IPS-NIHi7 (cell line): ENCODE measurements around the gene PCGF6.
A peak's percentile ranks its signal among the peaks of the same experiment; 100 is the strongest.
"Not testable (repeated sequence)": the region's sequence is repeated elsewhere in the genome, so short reads cannot be mapped to it uniquely, and the experiment has no call there.

Source experiments
- DNase-seq: peaks from one replicate; pipeline ENCODE4 v3.0.0; 2012; ENCODE audit warnings: mixed read lengths; ENCODE audit errors: extremely low spot score

Gene PCGF6

GRCh38 chr10:103350517-103351260 is at the start of gene PCGF6:
TSS of gene PCGF6 (minus strand) at chr10:103351140. CDS start at chr10:103351066, 74 bp downstream.
- peak; percentile 99 for DNase-seq

GRCh38 chr10:103397191-103397825 is 46.4 kb upstream of the PCGF6 start:
- no peak for DNase-seq

GRCh38 chr10:103396789-103397087 is 45.8 kb upstream of the PCGF6 start:
- DNase-seq: no peak

- peak; percentile 99 for DNase-seq
Observed at GRCh38 chr10:103396067-103396788, 45.3 kb upstream of the PCGF6 start, which contains the start of the genes ATP5MK and PDCD11. TSS of gene ATP5MK (minus strand) at chr10:103396475. CDS start at chr10:103392457, 4,018 bp downstream. TSS of gene PDCD11 (plus strand) at chr10:103396626. CDS start at chr10:103398427, 1,801 bp downstream.

GRCh38 chr10:103395754-103396066 is 44.8 kb upstream of the PCGF6 start:
- no peak for DNase-seq

- no peak for DNase-seq
Observed at GRCh38 chr10:103394180-103394579, 43.2 kb upstream of the PCGF6 start.

GRCh38 chr10:103382769-103383168 is 31.8 kb upstream of the PCGF6 start:
- no peak for DNase-seq

- no peak for DNase-seq
Observed at GRCh38 chr10:103374263-103374662, 23.3 kb upstream of the PCGF6 start.

- no peak for DNase-seq
Observed at GRCh38 chr10:103373544-103373943, 22.6 kb upstream of the PCGF6 start.

- DNase-seq: peak; percentile 92
Observed at GRCh38 chr10:103367782-103368518, 17.0 kb upstream of the PCGF6 start, which contains the start of gene TAF5. TSS of gene TAF5 (plus strand) at chr10:103367976. CDS start at chr10:103367990, 14 bp downstream.

GRCh38 chr10:103367379-103367781 is 16.4 kb upstream of the PCGF6 start:
- DNase-seq: no peak

GRCh38 chr10:103360791-103361190 is 9.9 kb upstream of the PCGF6 start:
- DNase-seq: not testable (repeated sequence)

- DNase-seq: not testable (repeated sequence)
Observed at GRCh38 chr10:103359493-103359892, 8.6 kb upstream of the PCGF6 start.

GRCh38 chr10:103355906-103356599 is 5.1 kb upstream of the PCGF6 start:
- DNase-seq: no peak

- DNase-seq: not testable (repeated sequence)
Observed at GRCh38 chr10:103354567-103354966, 3.6 kb upstream of the PCGF6 start.

GRCh38 chr10:103353281-103353680 is 2.3 kb upstream of the PCGF6 start:
- no peak for DNase-seq

GRCh38 chr10:103350175-103350516 is 794 bp downstream of the PCGF6 start:
- DNase-seq: no peak

- no peak for DNase-seq
Observed at GRCh38 chr10:103336370-103336769, 14.6 kb downstream of the PCGF6 start.

- no peak for DNase-seq
Observed at GRCh38 chr10:103334567-103334966, 16.4 kb downstream of the PCGF6 start.

- no peak for DNase-seq
Observed at GRCh38 chr10:103333934-103334520, 16.9 kb downstream of the PCGF6 start.

- DNase-seq: no peak
Observed at GRCh38 chr10:103327906-103328305, 23.0 kb downstream of the PCGF6 start.
